Caco-2 (cell line): ENCODE results near the gene TNFRSF8. TPM values are rescaled to one million over a fixed set of nuclear protein-coding genes. Genes with fewer than 3 reads are reported as not detected.

Experiments
- BruUV-seq: library from RNA; stranded (reverse); fragments of 400-500 nt; replicated peaks from 2 replicates; lab custom pipeline; 2021; lab: Mats Ljungman, UMichigan
- CTCF ChIA-PET: fragments of 300-600 bp; sonication (Branson Sonifier 250); formaldehyde crosslinking; loops from one replicate; lab custom pipeline; 2022; ENCODE audit warnings: antibody characterized with exemption; lab: Charles Lee
- POLR2A ChIA-PET: fragments of 300-600 bp; sonication (Branson Sonifier 250); formaldehyde crosslinking; loops from one replicate; lab custom pipeline; 2022; ENCODE audit warnings: antibody characterized with exemption; lab: Charles Lee
- DNase-seq, 2 experiments: peaks; one replicate each; pipeline versions ENCODE4 v3.0.0 to v3.0.0-alpha.2; 2020 to 2022
- H3K27me3 ChIP-seq: replicated peaks from 2 replicates; pipeline ENCODE4 v1.6.0; 2011; ENCODE audit warnings: low read length; ENCODE audit not compliant: control insufficient read depth, insufficient read depth
- H3K36me3 ChIP-seq: 2 replicates; pipeline ENCODE4 v1.5.1; 2011; ENCODE audit warnings: low read length; ENCODE audit not compliant: control insufficient read depth, insufficient read depth
- H3K4me1 ChIP-seq: fragments of 250-450 bp; sonication (Bioruptor Pico); 2 replicates; pipeline ENCODE4 v1.5.1; 2020; ENCODE audit warnings: mild to moderate bottlenecking
- H3K4me3 ChIP-seq: 2 replicates; pipeline ENCODE4 v1.5.1; 2011; ENCODE audit warnings: low read depth, mild to moderate bottlenecking, control low read depth, low read length
- H3K9me3 ChIP-seq: fragments of 250-450 bp; sonication (Bioruptor Pico); 2 replicates; pipeline ENCODE4 v1.5.1; 2020; ENCODE audit warnings: mild to moderate bottlenecking, moderate library complexity
- H3K27ac Mint-ChIP-seq: one replicate; pipeline ENCODE4 v1.8.0; 2022; ENCODE audit warnings: mixed read lengths; ENCODE audit not compliant: unreplicated experiment
- H3K27me3 Mint-ChIP-seq: one replicate; pipeline ENCODE4 v1.8.0; 2022; ENCODE audit warnings: mixed read lengths; ENCODE audit not compliant: insufficient read depth, unreplicated experiment
- H3K36me3 Mint-ChIP-seq: one replicate; pipeline ENCODE4 v1.8.0; 2022; ENCODE audit warnings: mild to moderate bottlenecking, mixed read lengths; ENCODE audit not compliant: insufficient read depth, unreplicated experiment
- H3K4me1 Mint-ChIP-seq: one replicate; pipeline ENCODE4 v1.8.0; 2022; ENCODE audit warnings: low read depth, mixed read lengths; ENCODE audit not compliant: unreplicated experiment
- H3K4me3 Mint-ChIP-seq: one replicate; pipeline ENCODE4 v1.8.0; 2022; ENCODE audit warnings: mild to moderate bottlenecking, moderate library complexity, mixed read lengths; ENCODE audit not compliant: unreplicated experiment
- H3K9me3 Mint-ChIP-seq: one replicate; pipeline ENCODE4 v1.8.0; 2022; ENCODE audit warnings: mixed read lengths; ENCODE audit not compliant: unreplicated experiment
- intact Hi-C: fragments of 100-400 bp; cut with micrococcal nuclease; formaldehyde crosslinking; loops from one replicate; pipeline ENCODE4 v1.10.0; 2022; ENCODE audit not compliant: unreplicated experiment
- total RNA-seq: library from RNA; stranded (reverse); gene quantifications from 2 replicates; pipeline ENCODE4 v1.2.3, GENCODE V29; 2022
- TF ChIP-seq, protein P1 (sequence below), 2 experiments: fragments of 200-600 bp in 1 of 2; IDR thresholded peaks; 1 replicate in 1 of 2; 2 replicates in 1 of 2; pipeline versions ENCODE4 v1.5.1 to v1.8.0; 2011 to 2022; ENCODE audit warnings: antibody characterized with exemption in 1 of 2, control low read depth in 1 of 2, inconsistent platforms in 1 of 2, low read depth in 1 of 2, low read length in 1 of 2, mild to moderate bottlenecking in 1 of 2, moderate library complexity in 1 of 2; ENCODE audit not compliant: insufficient read depth in 1 of 2, severe bottlenecking in 1 of 2, unreplicated experiment in 1 of 2

TNFRSF8 gene
- total RNA-seq, 1 experiment from 2014 or later, result not detected

- Histone ChIP-seq H3K4me1 (peaks cover 24% of the 10 kb centered on the region), H3K4me3 (no peak overlapping the region), H3K36me3 (no peaks in the 10 kb centered on the region; the same call in 1 of the 2 replicates), H3K9me3 (0 out of 2 replicates have a peak, but pooled peaks cover 5% of the 10 kb centered on the region), H3K27me3 (no peaks in the 10 kb centered on the region)
- no peak overlapping the region for H3K4me3 Mint-ChIP-seq
- no peak overlapping the region for H3K27ac Mint-ChIP-seq
- TF ChIP-seq, protein P1, sequence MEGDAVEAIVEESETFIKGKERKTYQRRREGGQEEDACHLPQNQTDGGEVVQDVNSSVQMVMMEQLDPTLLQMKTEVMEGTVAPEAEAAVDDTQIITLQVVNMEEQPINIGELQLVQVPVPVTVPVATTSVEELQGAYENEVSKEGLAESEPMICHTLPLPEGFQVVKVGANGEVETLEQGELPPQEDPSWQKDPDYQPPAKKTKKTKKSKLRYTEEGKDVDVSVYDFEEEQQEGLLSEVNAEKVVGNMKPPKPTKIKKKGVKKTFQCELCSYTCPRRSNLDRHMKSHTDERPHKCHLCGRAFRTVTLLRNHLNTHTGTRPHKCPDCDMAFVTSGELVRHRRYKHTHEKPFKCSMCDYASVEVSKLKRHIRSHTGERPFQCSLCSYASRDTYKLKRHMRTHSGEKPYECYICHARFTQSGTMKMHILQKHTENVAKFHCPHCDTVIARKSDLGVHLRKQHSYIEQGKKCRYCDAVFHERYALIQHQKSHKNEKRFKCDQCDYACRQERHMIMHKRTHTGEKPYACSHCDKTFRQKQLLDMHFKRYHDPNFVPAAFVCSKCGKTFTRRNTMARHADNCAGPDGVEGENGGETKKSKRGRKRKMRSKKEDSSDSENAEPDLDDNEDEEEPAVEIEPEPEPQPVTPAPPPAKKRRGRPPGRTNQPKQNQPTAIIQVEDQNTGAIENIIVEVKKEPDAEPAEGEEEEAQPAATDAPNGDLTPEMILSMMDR (IDR thresholded peaks at IDR 0.05; ENCODE audit: insufficient read depth in 1 of 2, low read depth in 1 of 2, low read length in 1 of 2, severe bottlenecking in 1 of 2, unreplicated experiment in 1 of 2), result no peak
- BruUV-seq, result no TSS peak
- H3K4me1 Mint-ChIP-seq, result peaks cover 7% of the 10 kb centered on the region
- no peak for DNase-seq
- POLR2A ChIA-PET, result no interaction called here
- H3K36me3 Mint-ChIP-seq, result no peaks in the 10 kb centered on the region
- CTCF ChIA-PET, result no interaction called here
- no peaks in the 10 kb centered on the region for H3K9me3 Mint-ChIP-seq
- intact Hi-C loops, result no loop called here
- no peaks in the 10 kb centered on the region for H3K27me3 Mint-ChIP-seq
Observed at GRCh38 chr1:12151465-12151864, 88.4 kb downstream of the TNFRSF8 start.

DNA sequence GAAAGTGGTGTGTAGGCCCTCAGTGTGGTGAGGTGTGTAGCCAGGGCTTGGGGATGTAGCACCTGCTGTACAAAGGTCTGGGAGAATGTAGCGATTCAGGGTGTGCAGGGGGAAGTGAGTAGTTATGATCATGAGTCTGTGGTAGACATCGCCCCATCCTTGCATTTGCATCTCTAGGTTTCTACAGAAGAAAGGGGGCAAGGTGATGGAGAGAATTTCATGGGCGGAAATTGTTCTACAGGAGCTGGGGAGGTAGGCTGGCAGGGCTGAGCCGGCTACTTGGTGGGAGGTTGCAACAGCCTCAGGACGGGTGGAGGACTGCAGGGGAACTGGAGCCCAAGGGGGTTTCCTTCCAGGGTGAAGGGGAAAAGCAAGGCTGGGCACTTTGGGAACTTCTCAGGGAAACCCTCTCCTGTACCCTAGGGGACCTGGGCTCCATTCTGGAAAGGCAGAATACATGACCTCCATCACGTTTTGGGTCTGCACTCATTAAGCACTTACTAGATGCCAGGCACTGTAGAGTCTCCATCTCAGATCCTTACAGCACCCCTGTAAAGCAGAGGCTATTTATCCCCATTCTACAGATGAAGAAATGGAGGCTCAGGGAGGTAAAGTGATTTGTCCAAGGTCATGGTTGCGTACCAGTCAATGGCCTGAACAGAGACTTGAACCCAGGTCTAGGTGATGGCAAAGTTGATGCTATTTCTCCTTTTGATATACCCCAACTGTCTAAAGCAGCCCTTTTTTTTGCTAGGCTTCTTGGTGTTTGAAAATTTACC, 89.2 kb downstream of the TNFRSF8 start:
- no peak overlapping the region for H3K4me3 ChIP-seq
- intact Hi-C loops, result no loop called here
- no peaks in the 10 kb centered on the region for H3K27me3 ChIP-seq
- no peak overlapping the region for H3K27ac Mint-ChIP-seq
- 0 out of 2 replicates have a peak, but pooled peaks cover 5% of the 10 kb centered on the region for H3K9me3 ChIP-seq
- no TSS peak for BruUV-seq
- ChIA-PET CTCF (no interaction called here), POLR2A (no interaction called here)
- DNase-seq, result no peak
- H3K4me3 Mint-ChIP-seq, result no peak overlapping the region
- peaks cover 5% of the 10 kb centered on the region for H3K4me1 Mint-ChIP-seq
- TF ChIP-seq, protein P1 (IDR thresholded peaks at IDR 0.05; ENCODE audit: insufficient read depth in 1 of 2, low read depth in 1 of 2, low read length in 1 of 2, severe bottlenecking in 1 of 2, unreplicated experiment in 1 of 2), result no peak
- H3K36me3 Mint-ChIP-seq, result no peaks in the 10 kb centered on the region
- no peaks in the 10 kb centered on the region for H3K27me3 Mint-ChIP-seq
- H3K9me3 Mint-ChIP-seq, result no peaks in the 10 kb centered on the region
- peaks cover 20% of the 10 kb centered on the region for H3K4me1 ChIP-seq
- H3K36me3 ChIP-seq, result no peaks in the 10 kb centered on the region

GRCh38 chr1:12153181-12153785, 90.2 kb downstream of the TNFRSF8 start:
- Mint-ChIP-seq H3K27ac (no peak overlapping the region), H3K27me3 (no peaks in the 10 kb centered on the region), H3K4me3 (no peak overlapping the region), H3K9me3 (no peaks in the 10 kb centered on the region), H3K4me1 (peaks cover 14% of the 10 kb centered on the region), H3K36me3 (no peaks in the 10 kb centered on the region)
- intact Hi-C loops, result no loop called here
- Histone ChIP-seq H3K4me1 (peaks cover 17% of the 10 kb centered on the region), H3K36me3 (no peaks in the 10 kb centered on the region), H3K9me3 (0 out of 2 replicates have a peak, but pooled peaks cover 5% of the 10 kb centered on the region), H3K4me3 (no peak overlapping the region), H3K27me3 (no peaks in the 10 kb centered on the region)
- TF ChIP-seq, protein P1 (IDR thresholded peaks at IDR 0.05; ENCODE audit: insufficient read depth in 1 of 2, low read depth in 1 of 2, low read length in 1 of 2, severe bottlenecking in 1 of 2, unreplicated experiment in 1 of 2), result no peak
- DNase-seq, result no peak
- BruUV-seq, result no TSS peak
- ChIA-PET CTCF (no interaction called here), POLR2A (no interaction called here)
